Measurements from ENCODE around the gene EMSY.
"Not testable (repeated sequence)": the region's sequence is repeated elsewhere in the genome, so short reads cannot be mapped to it uniquely, and the experiment has no call there.

The EMSY gene

DNA sequence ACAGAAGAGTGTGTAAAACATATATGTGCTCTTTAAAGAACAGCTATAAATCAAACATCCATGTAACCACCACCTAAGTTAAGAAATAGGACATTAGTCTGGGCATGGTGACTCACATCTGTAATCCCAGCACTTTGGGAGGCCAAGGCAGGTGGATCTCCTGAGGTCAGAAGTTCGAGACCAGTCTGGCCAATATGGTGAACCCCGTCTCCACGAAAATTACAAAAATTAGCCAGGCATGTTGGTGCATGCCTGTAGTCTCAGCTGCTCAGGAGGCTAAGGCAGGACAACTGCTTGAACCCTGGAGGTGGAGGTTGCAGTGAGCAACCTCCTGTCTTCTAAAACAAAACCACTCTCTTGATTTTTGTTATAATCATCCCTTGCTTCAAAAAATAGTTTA is 122.4 kb downstream of the EMSY start:
- in situ Hi-C loops (cut with HindIII; ENCODE audit: low pct_ligation_motif_present, low sequenced_read_pairs) = no loop called here
- no peak for TF ChIP-seq CTCF (IDR thresholded peaks at IDR 0.05; ENCODE audit: low read depth, low read length, missing control alignments)
- Histone ChIP-seq H3K27ac (no peak overlapping the region), H3K36me3 (replicated peaks) (no peaks in the 10 kb centered on the region), H3K4me3 (ENCODE audit: low read depth, low read length) (no peak overlapping the region), H3K27me3 (replicated peaks) (no peaks in the 10 kb centered on the region)
- no peak for DNase-seq

- Histone ChIP-seq H3K27ac (no peak overlapping the region), H3K4me3 (ENCODE audit: low read depth, low read length) (no peak overlapping the region), H3K27me3 (replicated peaks) (no peaks in the 10 kb centered on the region), H3K36me3 (replicated peaks) (no peaks in the 10 kb centered on the region)
- TF ChIP-seq CTCF (IDR thresholded peaks at IDR 0.05; ENCODE audit: low read depth, low read length, missing control alignments) = no peak
- in situ Hi-C loops (cut with HindIII; ENCODE audit: low pct_ligation_motif_present, low sequenced_read_pairs) = no loop called here
- no peak for DNase-seq
Observed at GRCh38 chr11:76568139-76568538, 123.3 kb downstream of the EMSY start.

DNA sequence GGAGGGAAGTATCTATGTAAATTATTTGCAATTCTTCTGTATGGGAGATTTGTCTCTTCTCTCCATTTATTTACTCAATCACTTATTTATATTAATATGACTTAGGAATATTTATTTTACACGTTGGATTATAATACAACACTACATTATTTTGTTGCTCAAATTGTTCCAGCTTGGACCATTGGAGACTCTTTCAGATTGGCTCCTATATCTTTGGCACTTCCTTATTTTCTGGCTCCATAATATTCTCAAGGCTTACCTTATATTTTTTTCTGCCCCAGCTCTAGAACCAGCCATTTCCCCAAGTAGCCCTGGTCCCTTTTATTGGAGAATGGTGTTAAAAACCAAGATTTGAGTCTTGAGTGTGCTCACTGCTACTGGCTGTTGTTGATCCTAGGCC is 123.8 kb downstream of the EMSY start:
- in situ Hi-C loops (cut with HindIII; ENCODE audit: low pct_ligation_motif_present, low sequenced_read_pairs) = no loop called here

DNA sequence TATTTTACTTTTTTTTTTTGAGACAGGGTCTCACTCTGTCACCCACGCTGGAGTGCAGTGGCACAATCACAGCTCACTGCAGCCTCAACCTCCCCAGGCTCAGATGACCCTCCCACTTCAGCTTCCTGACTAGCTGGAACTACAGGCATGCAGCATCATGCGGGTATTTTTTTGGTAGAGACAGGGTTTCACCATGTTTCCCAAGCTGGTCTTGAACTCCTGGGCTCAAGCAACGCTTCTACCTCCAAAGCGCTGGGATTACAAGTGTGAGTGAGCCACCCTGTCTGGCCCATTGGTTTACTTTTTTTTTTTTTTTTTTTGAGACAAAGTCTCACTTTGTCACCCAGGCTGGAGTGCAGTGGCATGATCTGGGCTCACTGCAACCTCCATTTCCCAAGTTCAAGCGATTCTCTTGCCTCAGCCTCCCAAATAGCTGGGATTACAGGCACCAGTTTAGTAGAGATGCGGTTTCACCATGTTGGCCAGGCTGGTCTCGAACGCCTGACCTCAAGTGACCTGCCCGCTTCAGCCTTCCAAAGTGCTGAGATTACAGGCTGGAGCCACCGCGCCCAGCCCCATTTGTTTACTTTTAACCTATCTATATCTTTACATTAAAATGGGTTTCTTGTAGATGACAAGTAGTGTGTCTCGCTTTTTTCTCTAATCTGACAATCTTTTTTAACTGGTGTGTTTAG is 127.5 kb downstream of the EMSY start:
- H3K27ac ChIP-seq; H3K36me3 ChIP-seq (replicated peaks); DNase-seq; H3K27me3 ChIP-seq (replicated peaks); H3K4me3 ChIP-seq (ENCODE audit: low read depth, low read length); in situ Hi-C loops (cut with HindIII; ENCODE audit: low pct_ligation_motif_present, low sequenced_read_pairs): not testable (repeated sequence)

More for the DNA sequence above, 123.8 kb downstream of the EMSY start:
- Histone ChIP-seq H3K4me3 (ENCODE audit: low read depth, low read length) (no peak overlapping the region), H3K27ac (no peak overlapping the region), H3K36me3 (replicated peaks) (no peaks in the 10 kb centered on the region), H3K27me3 (replicated peaks) (no peaks in the 10 kb centered on the region)
- no peak for DNase-seq
- TF ChIP-seq CTCF (IDR thresholded peaks at IDR 0.05; ENCODE audit: low read depth, low read length, missing control alignments) = no peak

GRCh38 chr11:76574406-76574805 is 129.6 kb downstream of the EMSY start:
- Histone ChIP-seq H3K27me3 (replicated peaks) (no peaks in the 10 kb centered on the region), H3K4me3 (ENCODE audit: low read depth, low read length) (no peak overlapping the region), H3K27ac (peak overlapping the region; percentile 81), H3K36me3 (replicated peaks) (no peaks in the 10 kb centered on the region)
- peak; percentile 67 for DNase-seq
- in situ Hi-C loops (cut with HindIII; ENCODE audit: low pct_ligation_motif_present, low sequenced_read_pairs) = no loop called here
- no peak for TF ChIP-seq CTCF (IDR thresholded peaks at IDR 0.05; ENCODE audit: low read depth, low read length, missing control alignments)

GRCh38 chr11:76574879-76575278 is 130.1 kb downstream of the EMSY start:
- no peak for DNase-seq
- Histone ChIP-seq H3K27ac (peak overlapping the region; percentile 81), H3K27me3 (replicated peaks) (no peaks in the 10 kb centered on the region), H3K36me3 (replicated peaks) (no peaks in the 10 kb centered on the region), H3K4me3 (ENCODE audit: low read depth, low read length) (no peak overlapping the region)
- in situ Hi-C loops (cut with HindIII; ENCODE audit: low pct_ligation_motif_present, low sequenced_read_pairs) = no loop called here
- no peak for TF ChIP-seq CTCF (IDR thresholded peaks at IDR 0.05; ENCODE audit: low read depth, low read length, missing control alignments)
